ENCODE measurements around the gene RBM33.

RBM33 gene

GRCh38 chr7:155780884-155781283 is 136.4 kb downstream of the RBM33 start:
- no peak for DNase-seq

- DNase-seq = no peak
Observed at GRCh38 chr7:155781433-155781832, 137.0 kb downstream of the RBM33 start.

GRCh38 chr7:155782466-155782865 is 138.0 kb downstream of the RBM33 start:
- no peak for DNase-seq

GRCh38 chr7:155785536-155785935 is 141.1 kb downstream of the RBM33 start:
- no peak for DNase-seq

- no peak for DNase-seq
Observed at GRCh38 chr7:155786491-155786890, 142.0 kb downstream of the RBM33 start.

GRCh38 chr7:155787171-155787851 is 142.8 kb downstream of the RBM33 start:
- no peak for DNase-seq

- DNase-seq = no peak
Observed at GRCh38 chr7:155788616-155789000, 144.1 kb downstream of the RBM33 start.

- no peak for DNase-seq
Observed at GRCh38 chr7:155789001-155789725, 144.7 kb downstream of the RBM33 start.

- no peak for DNase-seq
Observed at GRCh38 chr7:155790666-155791065, 146.2 kb downstream of the RBM33 start.

- no peak for DNase-seq
Observed at GRCh38 chr7:155791214-155791737, 146.8 kb downstream of the RBM33 start.

GRCh38 chr7:155791836-155792235 is 147.4 kb downstream of the RBM33 start:
- DNase-seq = no peak

GRCh38 chr7:155792315-155792960 is 148.0 kb downstream of the RBM33 start:
- no peak for DNase-seq

- DNase-seq = no peak
Observed at GRCh38 chr7:155792999-155793560, 148.6 kb downstream of the RBM33 start.

- no peak for DNase-seq
Observed at GRCh38 chr7:155793720-155794119, 149.3 kb downstream of the RBM33 start.

GRCh38 chr7:155794196-155794595 is 149.7 kb downstream of the RBM33 start:
- DNase-seq = no peak

- no peak for DNase-seq
Observed at GRCh38 chr7:155795401-155795800, 150.9 kb downstream of the RBM33 start.

- DNase-seq = no peak
Observed at GRCh38 chr7:155795951-155796350, 151.5 kb downstream of the RBM33 start.

- no peak for DNase-seq
Observed at GRCh38 chr7:155796381-155797261, 152.2 kb downstream of the RBM33 start.

GRCh38 chr7:155797262-155798250 is 153.1 kb downstream of the RBM33 start:
- no peak for DNase-seq

GRCh38 chr7:155798673-155799439 is 154.4 kb downstream of the RBM33 start:
- DNase-seq = no peak

All from NCI-H2081 treated with DMSO at 0.1 percent for 48 hours (cell line).